ENCODE measurements around the gene CYBA.
A peak's percentile ranks its signal among the peaks of the same experiment; 100 is the strongest.

Gene CYBA

DNA sequence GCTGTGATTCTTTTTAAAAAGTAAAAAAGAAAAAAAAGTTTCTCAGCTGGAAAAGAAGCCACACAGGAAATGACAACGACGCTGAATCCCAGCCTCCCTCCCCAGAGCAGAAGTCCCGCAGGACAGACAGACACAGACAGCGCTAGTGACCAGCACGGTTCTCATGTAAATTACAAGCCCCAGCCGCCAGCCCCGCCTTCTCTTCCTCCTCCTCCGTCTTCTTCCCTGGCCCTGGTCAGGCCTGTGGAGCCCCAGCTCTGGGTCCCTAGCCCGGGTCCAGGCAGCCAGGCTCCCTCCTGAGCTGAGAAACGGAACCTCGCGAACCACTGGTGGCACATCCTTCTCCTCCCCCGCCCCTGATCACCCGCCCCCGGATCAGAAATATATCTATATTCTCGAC lies 19.5 kb downstream of the CYBA start:
- Histone ChIP-seq H3K9me3 (ENCODE audit: insufficient read depth, low read depth, low read length) (no peaks in the 10 kb centered on the region), H3K27me3 (ENCODE audit: insufficient read depth, low read length) (peaks cover 16% of the 10 kb centered on the region), H3K27ac (ENCODE audit: low read length) (no peak overlapping the region), H3K9ac (ENCODE audit: low read depth, low read length) (no peak overlapping the region), H3K4me3 (ENCODE audit: low read length) (no peak overlapping the region), H3K4me1 (ENCODE audit: insufficient read depth, low read length) (no peaks in the 10 kb centered on the region; the same call in 1 of the 2 replicates), H3K36me3 (ENCODE audit: insufficient read depth, low read depth, low read length) (peaks cover 43% of the 10 kb centered on the region)

DNA sequence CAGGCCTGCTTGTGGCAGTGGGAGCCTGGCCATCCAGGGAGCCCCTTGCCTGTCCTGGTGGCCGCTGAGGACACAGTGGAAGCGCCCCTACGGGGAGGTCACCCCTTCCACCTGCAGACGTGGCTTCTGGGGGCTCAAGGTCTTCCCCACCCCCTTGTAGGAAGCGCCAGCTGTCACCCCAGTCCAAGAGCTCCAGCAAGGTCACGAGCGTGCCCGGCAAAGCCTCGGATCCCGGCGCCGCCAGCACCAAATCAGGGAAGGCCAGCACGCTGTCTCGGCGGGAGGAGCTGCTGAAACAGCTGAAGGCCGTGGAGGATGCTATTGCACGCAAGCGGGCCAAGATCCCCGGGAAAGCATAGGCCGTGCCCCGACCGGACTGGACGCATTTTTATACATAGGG lies 19.9 kb downstream of the CYBA start:
- Histone ChIP-seq H3K27me3 (ENCODE audit: insufficient read depth, low read length) (peaks cover 12% of the 10 kb centered on the region), H3K4me3 (ENCODE audit: low read length) (no peak overlapping the region), H3K4me1 (ENCODE audit: insufficient read depth, low read length) (no peaks in the 10 kb centered on the region; the same call in 1 of the 2 replicates), H3K27ac (ENCODE audit: low read length) (no peak overlapping the region), H3K9me3 (ENCODE audit: insufficient read depth, low read depth, low read length) (no peaks in the 10 kb centered on the region), H3K36me3 (ENCODE audit: insufficient read depth, low read depth, low read length) (peaks cover 47% of the 10 kb centered on the region), H3K9ac (ENCODE audit: low read depth, low read length) (no peak overlapping the region)

- peaks cover 51% of the 10 kb centered on the region for H3K36me3 ChIP-seq (ENCODE audit: insufficient read depth, low read depth, low read length)
- H3K9me3 ChIP-seq (ENCODE audit: insufficient read depth, low read depth, low read length), result no peaks in the 10 kb centered on the region
- H3K9ac ChIP-seq (ENCODE audit: low read depth, low read length), result no peak overlapping the region
Observed at GRCh38 chr16:88630433-88630832, 20.4 kb downstream of the CYBA start.

DNA sequence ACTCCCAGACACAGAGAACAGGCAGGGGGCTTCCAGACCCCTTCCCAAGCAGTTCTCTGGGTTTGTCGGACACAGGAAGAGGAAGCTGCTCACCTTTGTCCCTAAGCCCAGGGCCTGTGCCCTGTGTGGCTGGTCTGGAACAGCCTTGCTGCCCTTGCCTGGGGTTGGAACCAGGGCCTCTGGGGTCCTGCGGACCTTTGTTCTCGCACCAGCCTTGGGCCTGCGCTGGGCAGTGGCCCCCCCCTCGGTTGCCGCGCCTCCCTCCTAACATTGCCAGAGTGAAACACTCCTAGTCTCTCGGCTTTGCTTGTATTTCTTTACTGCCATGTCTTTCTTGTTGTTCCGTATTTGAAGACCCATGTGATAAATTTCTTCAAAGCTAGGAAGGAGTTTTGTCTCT lies 21.0 kb downstream of the CYBA start:
- peaks cover under 1% of the 10 kb centered on the region; the same call in 1 of the 2 replicates for H3K27me3 ChIP-seq (ENCODE audit: insufficient read depth, low read length)
- no peak overlapping the region for H3K4me3 ChIP-seq (ENCODE audit: low read length)
- no peak overlapping the region for H3K9ac ChIP-seq (ENCODE audit: low read depth, low read length)
- H3K27ac ChIP-seq (ENCODE audit: low read length), result no peak overlapping the region
- peaks cover 55% of the 10 kb centered on the region for H3K36me3 ChIP-seq (ENCODE audit: insufficient read depth, low read depth, low read length)
- H3K9me3 ChIP-seq (ENCODE audit: insufficient read depth, low read depth, low read length), result no peaks in the 10 kb centered on the region
- H3K4me1 ChIP-seq (ENCODE audit: insufficient read depth, low read length), result no peaks in the 10 kb centered on the region; the same call in 1 of the 2 replicates

More at GRCh38 chr16:88630433-88630832, 20.4 kb downstream of the CYBA start:
- Histone ChIP-seq H3K27me3 (ENCODE audit: insufficient read depth, low read length) (peaks cover 7% of the 10 kb centered on the region), H3K4me1 (ENCODE audit: insufficient read depth, low read length) (no peaks in the 10 kb centered on the region; the same call in 1 of the 2 replicates), H3K27ac (ENCODE audit: low read length) (no peak overlapping the region), H3K4me3 (ENCODE audit: low read length) (no peak overlapping the region)

GRCh38 chr16:88628512-88628974 lies 22.3 kb downstream of the CYBA start:
- Histone ChIP-seq H3K9me3 (ENCODE audit: insufficient read depth, low read depth, low read length) (no peaks in the 10 kb centered on the region), H3K27ac (ENCODE audit: low read length) (peak overlapping the region; percentile 53), H3K4me3 (ENCODE audit: low read length) (no peak overlapping the region), H3K36me3 (ENCODE audit: insufficient read depth, low read depth, low read length) (peaks cover 67% of the 10 kb centered on the region), H3K9ac (ENCODE audit: low read depth, low read length) (no peak overlapping the region), H3K4me1 (ENCODE audit: insufficient read depth, low read length) (no peaks in the 10 kb centered on the region), H3K27me3 (ENCODE audit: insufficient read depth, low read length) (no peaks in the 10 kb centered on the region)

- Histone ChIP-seq H3K4me1 (ENCODE audit: insufficient read depth, low read length) (no peaks in the 10 kb centered on the region), H3K9me3 (ENCODE audit: insufficient read depth, low read depth, low read length) (no peaks in the 10 kb centered on the region), H3K36me3 (ENCODE audit: insufficient read depth, low read depth, low read length) (peaks cover 75% of the 10 kb centered on the region), H3K9ac (ENCODE audit: low read depth, low read length) (no peak overlapping the region), H3K27ac (ENCODE audit: low read length) (peak overlapping the region; percentile 53), H3K27me3 (ENCODE audit: insufficient read depth, low read length) (no peaks in the 10 kb centered on the region), H3K4me3 (ENCODE audit: low read length) (no peak overlapping the region)
Observed at GRCh38 chr16:88627531-88628411, 23.1 kb downstream of the CYBA start.

- Histone ChIP-seq H3K9ac (ENCODE audit: low read depth, low read length) (no peak overlapping the region), H3K27ac (ENCODE audit: low read length) (no peak overlapping the region), H3K4me1 (ENCODE audit: insufficient read depth, low read length) (no peaks in the 10 kb centered on the region), H3K27me3 (ENCODE audit: insufficient read depth, low read length) (no peaks in the 10 kb centered on the region), H3K9me3 (ENCODE audit: insufficient read depth, low read depth, low read length) (no peaks in the 10 kb centered on the region), H3K4me3 (ENCODE audit: low read length) (no peak overlapping the region), H3K36me3 (ENCODE audit: insufficient read depth, low read depth, low read length) (peaks cover 79% of the 10 kb centered on the region)
Observed at GRCh38 chr16:88626646-88627045, 24.2 kb downstream of the CYBA start.

GRCh38 chr16:88624977-88625576 lies 25.8 kb downstream of the CYBA start:
- Histone ChIP-seq H3K9me3 (ENCODE audit: insufficient read depth, low read depth, low read length) (no peaks in the 10 kb centered on the region), H3K27ac (ENCODE audit: low read length) (no peak overlapping the region), H3K36me3 (ENCODE audit: insufficient read depth, low read depth, low read length) (peaks cover 69% of the 10 kb centered on the region), H3K9ac (ENCODE audit: low read depth, low read length) (no peak overlapping the region), H3K4me3 (ENCODE audit: low read length) (no peak overlapping the region), H3K4me1 (ENCODE audit: insufficient read depth, low read length) (no peaks in the 10 kb centered on the region), H3K27me3 (ENCODE audit: insufficient read depth, low read length) (no peaks in the 10 kb centered on the region)

DNA sequence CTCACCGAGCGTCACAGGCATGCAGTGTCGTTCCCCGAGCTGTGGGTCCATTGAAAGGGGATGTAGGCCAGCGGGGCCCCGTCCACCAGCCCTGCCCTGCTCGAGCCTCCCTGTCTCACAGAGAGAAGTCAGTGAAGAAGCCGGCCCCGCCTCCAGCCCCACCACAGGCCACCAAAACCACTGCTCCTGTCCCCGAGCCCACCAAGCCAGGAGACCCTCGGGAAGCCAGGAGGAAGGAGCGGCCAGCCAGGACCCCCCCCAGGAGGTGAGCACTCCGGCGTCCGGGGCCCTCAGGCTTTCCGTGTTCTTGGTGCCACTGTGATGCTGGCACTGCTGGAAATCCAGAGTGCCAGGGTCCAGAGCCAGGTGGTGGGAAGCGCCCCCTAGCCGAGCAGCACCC lies 26.4 kb downstream of the CYBA start:
- peaks cover 67% of the 10 kb centered on the region for H3K36me3 ChIP-seq (ENCODE audit: insufficient read depth, low read depth, low read length)

GRCh38 chr16:88623858-88624257 lies 27.0 kb downstream of the CYBA start:
- peaks cover 68% of the 10 kb centered on the region for H3K36me3 ChIP-seq (ENCODE audit: insufficient read depth, low read depth, low read length)
- H3K27ac ChIP-seq (ENCODE audit: low read length), result no peak overlapping the region
- no peaks in the 10 kb centered on the region for H3K9me3 ChIP-seq (ENCODE audit: insufficient read depth, low read depth, low read length)
- no peak overlapping the region for H3K9ac ChIP-seq (ENCODE audit: low read depth, low read length)
- H3K4me3 ChIP-seq (ENCODE audit: low read length), result no peak overlapping the region
- H3K4me1 ChIP-seq (ENCODE audit: insufficient read depth, low read length), result no peaks in the 10 kb centered on the region; the same call in 1 of the 2 replicates
- no peaks in the 10 kb centered on the region for H3K27me3 ChIP-seq (ENCODE audit: insufficient read depth, low read length)

More for the DNA sequence above, 26.4 kb downstream of the CYBA start:
- H3K9me3 ChIP-seq (ENCODE audit: insufficient read depth, low read depth, low read length), result no peaks in the 10 kb centered on the region
- H3K9ac ChIP-seq (ENCODE audit: low read depth, low read length), result no peak overlapping the region
- no peaks in the 10 kb centered on the region for H3K27me3 ChIP-seq (ENCODE audit: insufficient read depth, low read length)
- no peak overlapping the region for H3K4me3 ChIP-seq (ENCODE audit: low read length)
- no peaks in the 10 kb centered on the region for H3K4me1 ChIP-seq (ENCODE audit: insufficient read depth, low read length)
- no peak overlapping the region for H3K27ac ChIP-seq (ENCODE audit: low read length)

GRCh38 chr16:88622866-88623265 lies 28.0 kb downstream of the CYBA start:
- H3K27me3 ChIP-seq (ENCODE audit: insufficient read depth, low read length), result no peaks in the 10 kb centered on the region
- H3K9me3 ChIP-seq (ENCODE audit: insufficient read depth, low read depth, low read length), result no peaks in the 10 kb centered on the region
- no peak overlapping the region for H3K4me3 ChIP-seq (ENCODE audit: low read length)
- peaks cover 67% of the 10 kb centered on the region for H3K36me3 ChIP-seq (ENCODE audit: insufficient read depth, low read depth, low read length)
- no peak overlapping the region for H3K9ac ChIP-seq (ENCODE audit: low read depth, low read length)
- no peak overlapping the region for H3K27ac ChIP-seq (ENCODE audit: low read length)
- no peaks in the 10 kb centered on the region; the same call in 1 of the 2 replicates for H3K4me1 ChIP-seq (ENCODE audit: insufficient read depth, low read length)

DNA sequence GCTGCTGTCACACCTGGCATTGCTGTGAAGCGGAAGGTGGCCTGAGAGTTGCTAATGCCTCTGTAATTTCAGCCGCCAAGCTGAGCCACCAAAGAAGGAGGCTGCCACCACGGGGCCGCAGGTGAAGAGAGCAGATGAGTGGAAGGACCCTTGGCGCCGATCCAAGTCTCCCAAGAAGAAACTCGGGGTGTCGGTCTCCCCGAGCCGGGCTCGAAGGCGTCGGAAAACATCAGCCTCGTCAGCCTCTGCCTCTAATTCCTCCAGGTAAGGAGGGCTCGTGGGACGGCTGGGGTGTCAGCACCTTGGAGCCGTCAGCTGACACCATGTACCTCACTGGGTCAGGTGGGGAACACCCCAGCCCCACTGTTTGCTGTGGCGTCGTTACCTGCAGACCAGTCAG lies 28.7 kb downstream of the CYBA start:
- Histone ChIP-seq H3K4me1 (ENCODE audit: insufficient read depth, low read length) (no peaks in the 10 kb centered on the region; the same call in 1 of the 2 replicates), H3K4me3 (ENCODE audit: low read length) (no peak overlapping the region), H3K9ac (ENCODE audit: low read depth, low read length) (no peak overlapping the region), H3K9me3 (ENCODE audit: insufficient read depth, low read depth, low read length) (no peaks in the 10 kb centered on the region), H3K27ac (ENCODE audit: low read length) (no peak overlapping the region), H3K36me3 (ENCODE audit: insufficient read depth, low read depth, low read length) (peaks cover 61% of the 10 kb centered on the region), H3K27me3 (ENCODE audit: insufficient read depth, low read length) (no peaks in the 10 kb centered on the region)

Measured in iPS-20b (cell line).